Activated CD4-positive, alpha-beta T cell treated with anti-CD3 and anti-CD28 coated beads, Interleukin-2, amount 10 ng/mL, durations not matched to agents 7 days and 5 days (primary cell): ENCODE data around the gene C14orf119. TPM values are rescaled to one million over a fixed set of nuclear protein-coding genes. Genes with fewer than 3 reads are reported as not detected.

Source experiments
- CTCF ChIA-PET: fragments of 350-600 bp; sonication (Branson Sonifier 250); formaldehyde crosslinking; loops from one replicate; lab custom pipeline; 2021; ENCODE audit warnings: antibody characterized with exemption; lab: Charles Lee
- POLR2A ChIA-PET: fragments of 350-600 bp; sonication (Branson Sonifier 250); formaldehyde crosslinking; loops from one replicate; lab custom pipeline; 2021; ENCODE audit warnings: antibody characterized with exemption; lab: Charles Lee
- DNase-seq: peaks from one replicate; pipeline ENCODE4 v3.0.0-alpha.2; 2020
- H3K27ac Mint-ChIP-seq: one replicate; pipeline ENCODE4 v1.8.0; 2021; ENCODE audit warnings: mild to moderate bottlenecking, moderate library complexity, mixed read lengths
- H3K27me3 Mint-ChIP-seq: one replicate; pipeline ENCODE4 v1.8.0; 2021; ENCODE audit warnings: mixed read lengths
- H3K36me3 Mint-ChIP-seq: one replicate; pipeline ENCODE4 v1.8.0; 2021; ENCODE audit warnings: low read depth, mixed read lengths
- H3K4me1 Mint-ChIP-seq: one replicate; pipeline ENCODE4 v1.8.0; 2021; ENCODE audit warnings: mixed read lengths
- H3K4me3 Mint-ChIP-seq: one replicate; pipeline ENCODE4 v1.8.0; 2021; ENCODE audit warnings: mild to moderate bottlenecking, moderate library complexity, mixed read lengths
- H3K9me3 Mint-ChIP-seq: one replicate; pipeline ENCODE4 v1.8.0; 2021; ENCODE audit warnings: mixed read lengths
- total RNA-seq, 2 experiments: library from RNA; stranded (reverse); gene quantifications; one replicate each; pipeline ENCODE4 v1.2.3, GENCODE V29; 2021

Gene C14orf119, protein sequence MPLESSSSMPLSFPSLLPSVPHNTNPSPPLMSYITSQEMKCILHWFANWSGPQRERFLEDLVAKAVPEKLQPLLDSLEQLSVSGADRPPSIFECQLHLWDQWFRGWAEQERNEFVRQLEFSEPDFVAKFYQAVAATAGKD
- total RNA-seq = 10 to 100 TPM; 48.0 to 48.2 TPM

DNA sequence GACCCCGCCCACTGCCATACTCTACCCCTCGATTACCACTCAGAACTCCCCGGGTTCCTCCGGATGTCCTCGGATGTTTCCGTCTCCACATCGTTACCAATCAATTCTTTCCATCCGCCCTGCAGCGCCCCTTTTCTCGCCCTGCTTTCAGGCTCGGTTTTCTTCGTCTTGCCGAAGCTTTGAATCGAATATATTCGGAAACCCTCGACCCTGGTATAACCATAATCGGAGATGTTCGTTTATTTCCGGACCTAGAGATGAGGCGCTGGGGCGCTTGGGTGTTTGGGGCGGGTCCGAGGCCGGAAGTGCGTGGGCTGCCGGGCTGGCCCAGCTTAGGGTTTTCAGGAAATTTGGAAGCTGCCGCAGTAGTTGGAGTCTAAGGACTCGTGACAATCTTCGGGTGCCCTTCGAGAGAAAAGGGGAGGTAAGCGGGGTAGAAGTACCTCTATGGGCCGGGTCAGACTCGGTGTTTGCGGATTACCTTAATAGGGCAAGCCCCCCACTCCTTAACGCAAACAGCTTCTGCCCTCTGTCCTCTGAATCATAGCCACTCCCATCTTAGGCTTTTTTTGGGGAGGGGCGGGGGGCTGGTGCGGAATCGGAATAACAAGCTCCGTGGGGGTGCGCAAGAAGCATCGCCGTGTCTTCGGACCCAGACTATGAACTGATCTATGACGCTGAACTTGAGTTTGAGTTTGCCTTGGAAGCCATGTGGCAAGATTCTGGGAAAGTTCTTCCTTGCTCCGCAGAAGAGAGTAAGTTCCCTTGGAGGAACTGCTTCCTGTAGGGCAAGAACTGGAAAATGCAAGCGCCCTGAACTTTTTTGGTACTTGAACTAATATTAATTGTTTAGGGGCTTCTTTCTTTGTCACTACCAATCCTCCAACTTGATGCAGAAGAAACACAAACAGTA lies at the start of gene C14orf119:
Gene C14orf119 (plus strand): TSS at position 310 of the 913 bp plus-strand sequence. CDS start 2,154 bp downstream, outside the sequence.
- Mint-ChIP-seq H3K36me3 (peaks cover 41% of the 10 kb centered on the region), H3K4me1 (peaks cover 34% of the 10 kb centered on the region), H3K4me3 (no peak within 1 kb of the TSS), H3K27ac (no peak within 1 kb of the TSS), H3K27me3 (no peaks in the 10 kb centered on the region), H3K9me3 (no peaks in the 10 kb centered on the region)
- POLR2A ChIA-PET = interaction anchor here (0.8 to 1.4 kb wide), 7 partner anchors 24 to 506 kb away, joined by 3 to 12 read pairs (median 6); partner anchors contain the start of genes CEBPE and PABPN1
- peak; percentile 100 for DNase-seq
- CTCF ChIA-PET = interaction anchor here (0.6 to 2.8 kb wide), 10 partner anchors 8 to 445 kb away, joined by 3 to 19 read pairs (median 6); partner anchors contain the start of gene CDH24

DNA sequence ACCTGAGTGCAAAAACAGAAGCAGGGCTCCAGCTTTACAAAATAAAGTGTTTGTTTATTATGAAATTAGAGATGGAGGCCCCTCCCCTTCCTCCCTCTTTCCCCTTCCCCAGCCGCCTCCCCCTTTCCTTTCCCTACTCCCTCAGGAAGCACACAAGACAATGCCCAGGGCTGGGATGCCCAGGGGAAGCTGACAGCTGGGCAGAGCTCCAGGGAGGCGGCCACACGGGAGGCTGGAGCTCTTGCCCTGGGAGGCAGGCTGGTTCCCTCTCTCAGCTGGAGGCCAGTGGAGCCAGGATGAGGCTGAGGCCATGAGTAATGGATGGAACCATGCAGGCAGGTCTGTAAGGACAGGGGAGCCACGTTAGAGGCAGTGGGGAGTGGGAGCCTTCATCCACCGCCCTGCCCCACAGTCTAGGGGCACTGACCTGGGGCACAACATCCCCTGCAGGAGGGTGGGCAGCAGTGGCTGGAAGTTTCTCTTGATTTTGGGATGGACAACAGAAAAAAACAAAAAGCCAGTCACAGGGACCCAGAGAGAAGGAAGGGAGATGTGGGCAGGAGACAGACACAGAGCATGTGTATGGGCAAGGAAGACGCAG lies 48.2 kb upstream of the C14orf119 start:
- H3K4me1 Mint-ChIP-seq = no peaks in the 10 kb centered on the region
- ChIA-PET CTCF (interaction anchor here (1.2 to 1.9 kb wide), 4 partner anchors 8 to 65 kb away, joined by 3 to 9 read pairs (median 5); partner anchors contain the start of genes AJUBA and CDH24), POLR2A (no interaction called here)
- H3K4me3 Mint-ChIP-seq = no peak overlapping the region
- H3K27me3 Mint-ChIP-seq = no peaks in the 10 kb centered on the region
- no peak for DNase-seq
- H3K9me3 Mint-ChIP-seq = no peaks in the 10 kb centered on the region
- no peaks in the 10 kb centered on the region for H3K36me3 Mint-ChIP-seq
- H3K27ac Mint-ChIP-seq = no peak overlapping the region

DNA sequence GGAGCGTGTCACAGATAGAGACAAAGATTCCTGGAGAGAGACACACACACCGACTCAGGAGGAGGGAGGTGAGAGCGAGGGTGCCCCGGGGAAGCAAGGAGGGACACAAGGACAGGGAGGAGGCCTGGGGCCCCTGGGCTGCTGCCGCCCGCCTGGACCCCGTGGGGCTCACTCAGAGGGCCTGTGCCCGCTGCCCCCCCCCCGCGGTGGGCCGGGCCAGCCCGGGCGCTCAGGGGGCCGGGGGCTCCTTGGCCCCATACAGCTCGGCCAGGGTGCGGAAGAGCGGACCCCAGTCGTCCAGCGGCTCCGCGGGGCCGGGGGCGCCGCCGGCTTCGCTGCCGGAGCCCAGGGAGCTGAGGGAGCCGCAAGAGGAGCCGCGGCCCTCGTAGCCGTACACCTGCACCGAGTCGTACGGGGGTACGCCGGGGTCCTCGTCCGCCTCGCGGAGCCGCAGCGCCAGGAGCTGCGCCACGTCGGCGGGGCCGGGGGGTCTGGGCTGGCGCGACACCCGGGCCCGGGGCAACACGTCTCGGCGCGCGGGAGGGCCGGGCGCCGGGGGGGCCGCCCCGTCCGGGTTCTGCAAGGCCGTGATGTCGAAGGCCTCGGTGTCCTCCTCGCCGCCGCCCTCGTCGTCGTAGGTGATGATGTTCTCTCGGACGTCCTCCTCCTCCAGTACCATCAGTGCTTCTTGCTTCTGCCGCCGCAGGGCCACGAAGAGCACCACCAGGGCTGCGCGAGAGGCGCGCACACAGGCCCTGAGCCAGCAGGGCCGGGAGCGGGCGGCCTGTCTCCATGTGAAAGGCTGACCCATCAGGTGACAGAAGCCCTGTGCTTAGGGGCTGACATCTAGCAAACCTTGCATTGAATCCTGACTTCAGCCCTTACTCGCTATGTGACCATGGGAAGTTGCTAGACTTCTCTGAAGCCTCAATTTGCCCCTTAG lies 47.3 kb upstream of the C14orf119 start:
- Mint-ChIP-seq H3K4me3 (no peak overlapping the region), H3K27ac (no peak overlapping the region), H3K27me3 (no peaks in the 10 kb centered on the region), H3K4me1 (no peaks in the 10 kb centered on the region), H3K36me3 (no peaks in the 10 kb centered on the region), H3K9me3 (no peaks in the 10 kb centered on the region)
- DNase-seq = no peak
- POLR2A ChIA-PET = no interaction called here
- CTCF ChIA-PET = interaction anchor here (1.2 to 1.9 kb wide), 3 partner anchors 10 to 65 kb away, joined by 3 to 9 read pairs (median 7); partner anchors contain the start of genes AJUBA and CDH24

DNA sequence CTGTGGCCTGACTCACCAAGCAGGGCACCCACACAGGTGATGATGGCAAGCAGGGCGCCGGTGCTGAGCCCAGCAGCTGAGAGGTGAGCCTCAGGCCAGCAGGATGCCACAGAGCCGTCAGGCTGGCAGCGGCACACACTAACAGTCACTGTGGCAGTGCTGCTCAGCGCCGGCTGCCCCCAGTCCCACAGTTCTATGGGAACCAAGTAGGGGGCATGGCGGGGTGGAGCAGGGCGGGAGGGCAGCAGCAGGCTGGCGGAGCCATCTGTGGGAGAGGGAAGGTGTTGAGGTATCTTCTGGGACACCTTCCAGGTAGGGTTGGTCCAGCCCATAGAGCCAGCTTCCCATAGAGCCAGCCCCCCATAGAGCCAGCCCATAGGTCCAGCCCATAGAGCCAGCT lies 46.3 kb upstream of the C14orf119 start:
- POLR2A ChIA-PET = no interaction called here
- no peaks in the 10 kb centered on the region for H3K9me3 Mint-ChIP-seq
- DNase-seq = no peak
- H3K4me3 Mint-ChIP-seq = no peak overlapping the region
- CTCF ChIA-PET = interaction anchor here (0.6 to 1.9 kb wide), 3 partner anchors 9 to 63 kb away, joined by 3 to 9 read pairs (median 7); partner anchors contain the start of gene CDH24
- H3K36me3 Mint-ChIP-seq = no peaks in the 10 kb centered on the region
- H3K27me3 Mint-ChIP-seq = no peaks in the 10 kb centered on the region
- H3K27ac Mint-ChIP-seq = no peak overlapping the region
- H3K4me1 Mint-ChIP-seq = no peaks in the 10 kb centered on the region

DNA sequence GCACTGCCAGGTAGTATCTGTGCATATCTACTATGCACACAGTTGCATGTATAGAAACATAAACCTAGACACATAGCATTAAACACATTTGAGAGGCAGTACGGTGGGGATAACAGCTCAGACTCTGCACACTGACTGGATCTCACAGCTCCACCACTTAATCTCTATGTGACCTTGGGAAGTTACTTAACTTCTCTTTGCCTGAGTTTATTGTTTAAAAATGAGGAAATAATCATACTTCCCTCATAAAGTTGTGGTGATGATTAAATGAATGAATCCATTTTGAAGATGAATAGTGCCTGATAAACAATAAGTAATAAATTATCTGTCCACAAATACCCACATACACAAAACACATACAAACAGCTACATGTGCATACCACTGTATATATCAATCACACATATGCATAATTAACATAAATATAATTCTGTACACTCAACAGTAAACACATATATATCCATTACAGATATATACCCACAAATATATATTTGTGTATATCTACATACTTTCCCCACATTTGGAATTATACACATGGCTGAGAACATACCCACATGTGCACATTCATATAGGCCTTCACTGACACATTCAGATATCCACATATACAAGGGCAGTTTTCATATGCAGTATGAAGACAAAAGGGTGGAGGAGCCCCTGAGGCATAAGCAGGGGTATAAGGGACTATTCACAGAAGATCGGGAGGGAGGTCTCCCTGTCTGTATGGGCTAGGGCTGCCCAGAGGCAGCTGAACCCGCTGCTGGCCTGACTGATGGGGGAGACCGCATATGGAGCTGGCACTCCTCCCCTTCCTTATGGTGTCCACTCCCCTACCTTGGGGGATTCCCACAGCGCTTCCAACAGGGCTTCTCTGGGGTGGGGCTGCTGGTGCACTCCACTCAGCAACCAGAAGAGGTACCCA lies 43.9 kb upstream of the C14orf119 start:
- CTCF ChIA-PET = interaction anchor here (0.9 to 5.9 kb wide), 6 partner anchors 15 to 65 kb away, joined by 3 to 36 read pairs (median 4); no protein-coding TSS in a partner anchor
- no peaks in the 10 kb centered on the region for H3K36me3 Mint-ChIP-seq
- no peak overlapping the region for H3K27ac Mint-ChIP-seq
- H3K4me1 Mint-ChIP-seq = peaks cover 7% of the 10 kb centered on the region
- DNase-seq = no peak
- no peak overlapping the region for H3K4me3 Mint-ChIP-seq
- H3K9me3 Mint-ChIP-seq = no peaks in the 10 kb centered on the region
- H3K27me3 Mint-ChIP-seq = peaks cover 3% of the 10 kb centered on the region
- POLR2A ChIA-PET = interaction anchor here (0.6 kb wide), 1 partner anchor 191 kb away, joined by 3 read pairs; no protein-coding TSS in a partner anchor

DNA sequence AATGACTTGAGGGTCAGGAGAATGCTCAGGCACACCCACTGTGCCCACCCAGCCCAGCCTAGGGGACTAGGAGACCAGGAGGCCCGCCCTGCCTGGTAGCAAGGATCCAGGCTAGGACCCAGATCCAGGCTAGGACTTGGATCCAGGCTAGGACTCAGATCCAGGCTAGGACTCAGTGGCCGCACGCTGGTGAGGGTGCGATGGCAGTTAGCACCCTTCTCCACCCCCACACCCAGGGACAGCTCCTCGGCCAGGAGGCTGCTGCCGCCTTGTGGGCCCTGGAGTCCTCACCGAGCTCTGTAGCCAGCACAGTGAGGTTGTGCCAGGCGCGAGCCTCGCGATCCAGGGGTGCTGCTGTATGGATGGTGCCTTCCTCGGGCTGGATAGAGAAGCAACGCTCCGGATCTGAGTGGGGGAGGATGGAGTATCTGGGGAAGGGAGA lies 43.1 kb upstream of the C14orf119 start:
- Mint-ChIP-seq H3K4me3 (no peak overlapping the region), H3K36me3 (no peaks in the 10 kb centered on the region), H3K9me3 (no peaks in the 10 kb centered on the region), H3K4me1 (peaks cover 13% of the 10 kb centered on the region), H3K27ac (no peak overlapping the region), H3K27me3 (peaks cover 8% of the 10 kb centered on the region)
- ChIA-PET CTCF (interaction anchor here (1.1 to 5.9 kb wide), 7 partner anchors 17 to 79 kb away, joined by 3 to 36 read pairs (median 4); no protein-coding TSS in a partner anchor), POLR2A (no interaction called here)
- DNase-seq = no peak

DNA sequence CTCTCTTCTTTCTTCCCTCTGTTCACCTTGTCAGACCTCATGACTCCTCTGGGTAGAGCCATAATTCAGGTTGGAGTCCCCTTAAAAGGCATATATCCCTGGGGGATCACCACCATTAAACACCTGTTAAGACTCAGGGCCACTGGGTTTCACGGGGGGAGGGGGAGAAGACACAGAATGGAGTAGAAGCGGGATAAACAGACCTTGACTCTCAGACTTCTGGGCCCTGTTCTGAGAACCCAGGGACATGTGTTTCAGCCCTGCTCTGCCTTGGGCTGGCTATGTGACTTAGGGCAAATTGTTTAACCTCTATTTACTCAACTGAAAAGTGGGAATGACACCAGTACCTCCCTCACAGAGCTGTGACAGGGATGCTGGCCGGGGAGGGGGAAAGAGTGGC lies 42.6 kb upstream of the C14orf119 start:
- Mint-ChIP-seq H3K27me3 (peaks cover 8% of the 10 kb centered on the region), H3K27ac (no peak overlapping the region), H3K4me1 (peaks cover 13% of the 10 kb centered on the region), H3K4me3 (no peak overlapping the region), H3K9me3 (no peaks in the 10 kb centered on the region), H3K36me3 (no peaks in the 10 kb centered on the region)
- ChIA-PET POLR2A (no interaction called here), CTCF (interaction anchor here (1.4 to 5.9 kb wide), 5 partner anchors 16 to 80 kb away, joined by 3 to 36 read pairs (median 4); no protein-coding TSS in a partner anchor)
- DNase-seq = no peak

DNA sequence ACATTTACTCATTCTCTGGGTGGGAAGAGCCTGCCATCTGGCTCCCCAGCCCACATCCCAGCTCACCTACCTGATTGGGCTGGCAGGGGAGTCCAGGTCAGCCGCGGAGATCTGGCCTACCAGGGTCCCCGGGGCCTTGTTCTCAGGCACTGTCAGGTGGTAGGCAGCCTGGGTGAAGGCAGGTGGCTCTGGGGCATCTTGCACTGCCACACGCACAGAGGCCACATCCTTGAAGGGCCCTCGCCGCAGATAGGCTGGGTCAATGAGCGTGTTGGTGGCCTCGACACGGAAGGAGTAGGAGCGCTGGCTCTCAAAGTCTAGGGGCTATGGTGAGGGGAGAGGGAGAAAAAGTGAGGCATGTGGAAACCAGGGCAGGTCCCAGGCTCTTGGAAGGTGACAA lies 41.9 kb upstream of the C14orf119 start:
- H3K27ac Mint-ChIP-seq = no peak overlapping the region
- H3K36me3 Mint-ChIP-seq = peaks cover 6% of the 10 kb centered on the region
- CTCF ChIA-PET = interaction anchor here (0.6 to 5.9 kb wide), 6 partner anchors 11 to 80 kb away, joined by 3 to 36 read pairs (median 4); no protein-coding TSS in a partner anchor
- no peak overlapping the region for H3K4me3 Mint-ChIP-seq
- H3K9me3 Mint-ChIP-seq = no peaks in the 10 kb centered on the region
- peaks cover 8% of the 10 kb centered on the region for H3K27me3 Mint-ChIP-seq
- no peak for DNase-seq
- H3K4me1 Mint-ChIP-seq = peaks cover 17% of the 10 kb centered on the region
- POLR2A ChIA-PET = no interaction called here

DNA sequence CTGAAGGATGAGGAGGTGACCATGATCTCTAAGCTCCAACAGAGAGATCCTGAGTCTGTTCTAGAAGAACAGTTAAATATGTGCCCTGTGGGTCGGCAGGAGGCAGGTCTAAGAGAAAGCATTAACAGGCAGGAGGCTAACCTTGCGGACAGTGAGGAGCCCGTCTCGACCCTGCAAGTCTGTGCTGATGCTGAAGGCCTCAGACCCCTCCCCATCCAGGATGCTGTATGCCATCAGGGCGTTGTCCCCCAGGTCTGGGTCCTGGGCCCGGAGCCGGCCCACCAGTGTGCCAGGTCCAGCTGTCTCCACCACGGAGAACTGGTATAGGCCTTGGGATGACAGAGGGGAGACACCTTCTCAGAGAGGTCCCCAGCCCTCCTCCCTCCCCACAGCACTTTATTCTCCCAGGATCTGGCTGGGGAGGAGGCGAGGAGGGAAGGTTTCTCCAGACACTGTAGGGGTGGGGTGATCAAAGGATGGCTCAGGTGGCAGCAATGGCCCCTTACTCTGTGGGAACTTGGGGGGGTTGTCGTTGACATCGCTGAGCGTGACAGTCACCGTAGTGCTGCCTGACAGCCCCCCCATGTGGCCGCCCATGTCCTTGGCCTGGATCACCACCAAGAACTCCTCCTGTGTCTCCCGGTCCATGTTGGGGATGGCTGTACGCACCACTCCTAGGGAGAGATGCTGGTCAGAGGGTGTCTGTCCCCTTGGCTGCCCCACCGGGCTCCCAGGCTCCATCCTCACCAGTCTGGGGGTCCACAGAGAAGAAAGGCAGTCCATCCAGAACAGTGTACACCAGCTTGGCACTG lies 41.1 kb upstream of the C14orf119 start:
- CTCF ChIA-PET = interaction anchor here (0.8 to 5.9 kb wide), 7 partner anchors 8 to 81 kb away, joined by 3 to 36 read pairs (median 4); no protein-coding TSS in a partner anchor
- Mint-ChIP-seq H3K4me3 (no peak overlapping the region), H3K9me3 (no peaks in the 10 kb centered on the region), H3K27me3 (peaks cover 8% of the 10 kb centered on the region), H3K36me3 (peaks cover 8% of the 10 kb centered on the region), H3K27ac (no peak overlapping the region), H3K4me1 (peaks cover 18% of the 10 kb centered on the region)
- peak; percentile 25 for DNase-seq
- POLR2A ChIA-PET = no interaction called here

DNA sequence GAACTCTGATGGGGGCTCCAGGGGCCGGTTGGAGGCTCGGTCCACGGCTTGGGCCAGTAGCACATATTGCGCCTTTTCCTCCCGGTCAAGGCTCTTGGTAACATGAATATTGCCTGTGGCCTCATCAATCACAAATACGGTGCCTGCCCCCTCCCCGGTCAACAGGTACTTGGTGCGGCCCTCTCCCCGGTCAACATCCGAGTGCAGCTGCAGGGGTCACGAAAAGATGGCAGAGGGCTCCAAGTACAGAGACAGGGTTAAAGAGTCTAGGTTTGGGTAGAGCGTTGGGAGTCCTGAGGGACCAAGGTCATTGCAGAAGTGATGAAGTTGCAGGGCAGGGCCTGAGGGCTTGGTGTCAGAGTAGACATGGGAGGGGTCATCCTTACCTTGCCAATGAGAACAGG lies 40.2 kb upstream of the C14orf119 start:
- ChIA-PET CTCF (interaction anchor here (0.8 to 5.9 kb wide), 9 partner anchors 9 to 495 kb away, joined by 3 to 36 read pairs (median 3); no protein-coding TSS in a partner anchor), POLR2A (no interaction called here)
- Mint-ChIP-seq H3K4me1 (peaks cover 20% of the 10 kb centered on the region), H3K27me3 (peaks cover 8% of the 10 kb centered on the region), H3K36me3 (peaks cover 13% of the 10 kb centered on the region), H3K4me3 (no peak overlapping the region), H3K9me3 (no peaks in the 10 kb centered on the region), H3K27ac (no peak overlapping the region)
- no peak for DNase-seq
